H9 (cell line): ENCODE measurements around the gene DDX60. TPM values are rescaled to one million over a fixed set of nuclear protein-coding genes. Genes with fewer than 3 reads are reported as not detected.

ENCODE experiments used
- DNase-seq: peaks from one replicate; pipeline ENCODE4 v3.0.0-alpha.2; 2017
- H2AFZ ChIP-seq: one replicate; pipeline ENCODE4 v1.6.1; 2013; ENCODE audit warnings: mild to moderate bottlenecking, low read length, control low read depth, moderate library complexity
- H2AK5ac ChIP-seq: 2 replicates; pipeline ENCODE4 v1.6.1; 2013; ENCODE audit warnings: low read length, control low read depth, mixed read lengths; ENCODE audit not compliant: insufficient read length
- H2BK120ac ChIP-seq: one replicate; pipeline ENCODE4 v1.6.1; 2013; ENCODE audit warnings: low read depth, mild to moderate bottlenecking, low read length, control low read depth, inconsistent platforms; ENCODE audit not compliant: poor library complexity, severe bottlenecking
- H2BK12ac ChIP-seq: 2 replicates; pipeline ENCODE4 v1.6.1; 2013; ENCODE audit warnings: low read length, control low read depth, mixed read lengths, low read depth; ENCODE audit not compliant: insufficient read length
- H2BK15ac ChIP-seq: 2 replicates; pipeline ENCODE4 v1.6.1; 2013; ENCODE audit warnings: low read depth, low read length, control low read depth
- H2BK20ac ChIP-seq: one replicate; pipeline ENCODE4 v1.6.1; 2013; ENCODE audit warnings: low read depth, mild to moderate bottlenecking, low read length, control low read depth, inconsistent platforms; ENCODE audit not compliant: poor library complexity, severe bottlenecking
- H2BK5ac ChIP-seq: 2 replicates; pipeline ENCODE4 v1.6.1; 2013; ENCODE audit warnings: low read length, control low read depth, mixed read lengths; ENCODE audit not compliant: insufficient read length
- H3K14ac ChIP-seq: 2 replicates; pipeline ENCODE4 v1.6.1; 2013; ENCODE audit warnings: low read length, control low read depth; ENCODE audit not compliant: insufficient read depth
- H3K18ac ChIP-seq: 2 replicates; pipeline ENCODE4 v1.6.1; 2013; ENCODE audit warnings: low read depth, mild to moderate bottlenecking, mixed read lengths, low read length, control low read depth; ENCODE audit not compliant: insufficient read length
- H3K23ac ChIP-seq: 2 replicates; pipeline ENCODE4 v1.6.1; 2013; ENCODE audit warnings: low read length, control low read depth, mixed read lengths, low read depth; ENCODE audit not compliant: insufficient read length
- H3K23me2 ChIP-seq: 2 replicates; pipeline ENCODE4 v1.6.1; 2013; ENCODE audit warnings: low read depth, mild to moderate bottlenecking, mixed read lengths, low read length, control low read depth; ENCODE audit not compliant: insufficient read length, poor library complexity, severe bottlenecking
- H3K27ac ChIP-seq: 2 replicates; pipeline ENCODE4 v1.5.1; 2013; ENCODE audit warnings: low read length, control low read depth, mixed read lengths, low read depth; ENCODE audit not compliant: insufficient read length
- H3K27me3 ChIP-seq: 2 replicates; pipeline ENCODE4 v1.6.1; 2013; ENCODE audit warnings: low read length, control low read depth, inconsistent platforms; ENCODE audit not compliant: insufficient read depth
- H3K4ac ChIP-seq: 2 replicates; pipeline ENCODE4 v1.6.1; 2013; ENCODE audit warnings: low read depth, mild to moderate bottlenecking, control low read depth, inconsistent platforms, low read length, moderate library complexity
- H3K4me1 ChIP-seq: 2 replicates; pipeline ENCODE4 v1.6.1; 2013; ENCODE audit warnings: low read length, control low read depth, inconsistent platforms; ENCODE audit not compliant: insufficient read depth
- H3K4me2 ChIP-seq: 2 replicates; pipeline ENCODE4 v1.6.1; 2013; ENCODE audit warnings: low read length, control low read depth, mixed read lengths; ENCODE audit not compliant: insufficient read length, insufficient read depth
- H3K56ac ChIP-seq: 2 replicates; pipeline ENCODE4 v1.6.1; 2013; ENCODE audit warnings: low read depth, mild to moderate bottlenecking, mixed read lengths, low read length, control low read depth; ENCODE audit not compliant: insufficient read length
- H3K79me1 ChIP-seq: 2 replicates; pipeline ENCODE4 v1.6.1; 2013; ENCODE audit warnings: low read depth, mild to moderate bottlenecking, moderate library complexity, low read length, control low read depth, inconsistent platforms; ENCODE audit not compliant: insufficient read depth, poor library complexity, severe bottlenecking
- H3K79me2 ChIP-seq: 2 replicates; pipeline ENCODE4 v1.6.1; 2013; ENCODE audit warnings: low read length, control low read depth, inconsistent platforms; ENCODE audit not compliant: insufficient read depth
- H3K9ac ChIP-seq: 2 replicates; pipeline ENCODE4 v1.6.1; 2013; ENCODE audit warnings: low read length, control low read depth, mixed read lengths; ENCODE audit not compliant: insufficient read length; ENCODE audit errors: extremely low read depth
- H3K9me3 ChIP-seq: one replicate; pipeline ENCODE4 v1.6.1; 2013; ENCODE audit warnings: low read depth, low read length, inconsistent platforms; ENCODE audit not compliant: control insufficient read depth
- H3T11ph ChIP-seq: one replicate; pipeline ENCODE4 v1.6.1; 2013; ENCODE audit warnings: mild to moderate bottlenecking, low read length, control low read depth, inconsistent platforms
- H4K20me1 ChIP-seq: one replicate; pipeline ENCODE4 v1.6.1; 2013; ENCODE audit not compliant: control insufficient read depth, insufficient read length, insufficient read depth
- H4K5ac ChIP-seq: 2 replicates; pipeline ENCODE4 v1.6.1; 2013; ENCODE audit warnings: low read depth, mild to moderate bottlenecking, mixed read lengths, low read length, control low read depth; ENCODE audit not compliant: insufficient read length
- H4K8ac ChIP-seq: replicated peaks from 2 replicates; pipeline ENCODE4 v1.6.1; 2013; ENCODE audit warnings: low read length, control low read depth, mixed read lengths, low read depth; ENCODE audit not compliant: insufficient read length
- H4K91ac ChIP-seq: 2 replicates; pipeline ENCODE4 v1.6.1; 2013; ENCODE audit warnings: low read depth, mild to moderate bottlenecking, moderate library complexity, mixed read lengths, low read length, control low read depth; ENCODE audit not compliant: insufficient read length
- H3K27ac Mint-ChIP-seq, 3 experiments: 2 replicates in 2 of 3; 3 replicates in 1 of 3; pipeline ENCODE4 v1.8.0; 2020 to 2021; ENCODE audit warnings: mixed read lengths in 3 of 3, mild to moderate bottlenecking in 1 of 3, moderate library complexity in 1 of 3
- H3K27me3 Mint-ChIP-seq: 2 replicates; pipeline ENCODE4 v1.8.0; 2021; ENCODE audit warnings: low read depth, mild to moderate bottlenecking, moderate library complexity, mixed read lengths
- H3K36me3 Mint-ChIP-seq, 3 experiments: 2 replicates in 2 of 3; 3 replicates in 1 of 3; pipeline ENCODE4 v1.8.0; 2020 to 2021; ENCODE audit warnings: low read depth in 3 of 3, mixed read lengths in 3 of 3; ENCODE audit not compliant: insufficient read depth in 1 of 3
- H3K4me1 Mint-ChIP-seq, 2 experiments: 2 replicates each; pipeline ENCODE4 v1.8.0; 2020; ENCODE audit warnings: mixed read lengths in 2 of 2
- H3K4me3 Mint-ChIP-seq, 2 experiments: 2 replicates in 1 of 2; 3 replicates in 1 of 2; pipeline ENCODE4 v1.8.0; 2020 to 2021; ENCODE audit warnings: mild to moderate bottlenecking in 2 of 2, mixed read lengths in 2 of 2, moderate library complexity in 1 of 2
- H3K9me3 Mint-ChIP-seq, 2 experiments: 2 replicates in 1 of 2; 3 replicates in 1 of 2; pipeline ENCODE4 v1.8.0; 2020; ENCODE audit warnings: mild to moderate bottlenecking in 2 of 2, mixed read lengths in 2 of 2, moderate library complexity in 1 of 2
- CTCF ChIP-seq: fragments of 200-600 bp; sonication (generic); conservative IDR thresholded peaks from 3 replicates; pipeline ENCODE4 v1.8.0; 2021; ENCODE audit warnings: antibody characterized with exemption, mild to moderate bottlenecking
- WGBS: extraction: QIAGEN DNeasy Blood & Tissue Kit; methylation state at CpG from one replicate; pipeline ENCODE4 v1.1.7; 2013; ENCODE audit warnings: missing lambda C conversion rate, low lambda C conversion rate, mixed read lengths; ENCODE audit not compliant: insufficient read length; ENCODE audit errors: extremely low coverage; 5-methylcytosine and 5-hydroxymethylcytosine counted together
- total RNA-seq: library from RNA; stranded (reverse); gene quantifications from 2 replicates; pipeline ENCODE4 v1.2.1, GENCODE V29; 2021

The DDX60 gene
- total RNA-seq, 1 experiment from 2014 or later, result 3.9 TPM

- Histone ChIP-seq H3K79me1 (no peaks in the 10 kb centered on the region), H3K23ac (no peak overlapping the region), H3K14ac (no peak overlapping the region), H2BK20ac (no peak overlapping the region), H3K79me2 (no peaks in the 10 kb centered on the region), H2BK15ac (no peak overlapping the region), H4K20me1 (no peaks in the 10 kb centered on the region), H2BK5ac (no peak overlapping the region), H3K23me2 (no peaks in the 10 kb centered on the region), H3K9me3 (no peaks in the 10 kb centered on the region), H4K91ac (no peak overlapping the region), H2BK120ac (no peak overlapping the region), H3K4me1 (no peaks in the 10 kb centered on the region), H3K18ac (no peak overlapping the region), H4K8ac (no peak overlapping the region), H3K4me2 (no peak overlapping the region), H2AK5ac (no peak overlapping the region), H4K5ac (no peak overlapping the region), H2BK12ac (no peak overlapping the region), H3K9ac (no peak overlapping the region), H2AFZ (no peak overlapping the region), H3K56ac (no peak overlapping the region), H3K27me3 (no peaks in the 10 kb centered on the region), H3T11ph (no peak overlapping the region), H3K4ac (no peak overlapping the region), H3K27ac (no peak overlapping the region)
- Mint-ChIP-seq H3K9me3 (no peaks in the 10 kb centered on the region), H3K36me3 (no peaks in the 10 kb centered on the region), H3K4me1 (no peaks in the 10 kb centered on the region), H3K27me3 (no peaks in the 10 kb centered on the region), H3K4me3 (no peak overlapping the region), H3K27ac (no peak overlapping the region)
- no peak for DNase-seq
- TF ChIP-seq CTCF, result no peak
- WGBS, result no CpG with 5 or more reads among the region's 3 CpGs
Measured at GRCh38 chr4:168264903-168265302, 53.6 kb downstream of the DDX60 start.
